Gastroesophageal sphincter (tissue), 4 donors: ENCODE results near the gene SLC16A9. TPM values are rescaled to one million over a fixed set of nuclear protein-coding genes. Genes with fewer than 3 reads are reported as not detected.

Experiments
- ATAC-seq: fragments of 150-250 bp; one replicate; pipeline ENCODE4 v1.9.1; 2016; ENCODE audit warnings: mild to moderate bottlenecking, moderate library complexity
- H3K27ac ChIP-seq, 4 donors: fragments of 200-600 bp; sonication (generic) in 3 of 4; 1 replicate in 3 of 4; 2 replicates in 1 of 4; pipeline ENCODE4 v1.5.1; 2016 to 2019
- H3K27me3 ChIP-seq: fragments of 200-600 bp; sonication (generic); one replicate; pipeline ENCODE4 v1.5.1; 2019
- H3K36me3 ChIP-seq, 2 donors: fragments of 200-600 bp; sonication (generic); one replicate each; pipeline ENCODE4 v1.5.1; 2019; ENCODE audit warnings: control low read depth in 1 of 2
- H3K4me1 ChIP-seq, 3 donors: fragments of 200-600 bp; sonication (generic); 1 replicate in 2 of 3; 2 replicates in 1 of 3; pipeline ENCODE4 v1.5.1; 2016 to 2019; ENCODE audit warnings: control low read depth in 2 of 3
- H3K4me3 ChIP-seq, 2 donors: fragments of 200-600 bp; sonication (generic); one replicate each; pipeline ENCODE4 v1.5.1; 2019; ENCODE audit warnings: mild to moderate bottlenecking in 1 of 2, moderate library complexity in 1 of 2
- H3K9me3 ChIP-seq, 3 donors: fragments of 200-600 bp; sonication (generic); one replicate each; pipeline ENCODE4 v1.5.1; 2017 to 2019; ENCODE audit warnings: control low read depth in 2 of 3
- EP300 ChIP-seq: sonication (generic); formaldehyde crosslinking; IDR thresholded peaks from one replicate; pipeline ENCODE4 v1.6.1; 2017; ENCODE audit warnings: antibody characterized with exemption, mild to moderate bottlenecking
- POLR2A ChIP-seq, 2 donors: fragments of 450-650 bp; IDR thresholded peaks; one replicate each; pipeline ENCODE4 v1.6.1; 2017; ENCODE audit warnings: antibody characterized with exemption in 2 of 2, mild to moderate bottlenecking in 2 of 2, moderate library complexity in 1 of 2
- POLR2AphosphoS5 ChIP-seq: sonication (generic); formaldehyde crosslinking; IDR thresholded peaks from one replicate; pipeline ENCODE4 v1.6.1; 2017; ENCODE audit warnings: antibody characterized with exemption
- WGBS, 2 donors: methylation state at CpG; one replicate each; pipeline ENCODE4 v1.1.5; 2018; ENCODE audit warnings: low coverage in 1 of 2; 5-methylcytosine and 5-hydroxymethylcytosine counted together
- total RNA-seq, 4 donors: library from RNA; depleted of rRNA; stranded (reverse); fragments of >200 nt; gene quantifications; one replicate each; pipeline ENCODE4 v1.1.0, GENCODE V29; 2016
- TF ChIP-seq, protein P1 (sequence below), 4 experiments: fragments of 200-600 bp in 2 of 4; fragments of 450-650 bp in 2 of 4; sonication (generic) in 1 of 4; IDR thresholded peaks; one replicate each; pipeline ENCODE4 v1.5.1; 2017 to 2019; ENCODE audit warnings: antibody characterized with exemption in 4 of 4, mild to moderate bottlenecking in 2 of 4, moderate library complexity in 2 of 4

The SLC16A9 gene
- total RNA-seq, 4 donors from 2014 or later: 0.54 to 2.2 (median 1.2) TPM

DNA sequence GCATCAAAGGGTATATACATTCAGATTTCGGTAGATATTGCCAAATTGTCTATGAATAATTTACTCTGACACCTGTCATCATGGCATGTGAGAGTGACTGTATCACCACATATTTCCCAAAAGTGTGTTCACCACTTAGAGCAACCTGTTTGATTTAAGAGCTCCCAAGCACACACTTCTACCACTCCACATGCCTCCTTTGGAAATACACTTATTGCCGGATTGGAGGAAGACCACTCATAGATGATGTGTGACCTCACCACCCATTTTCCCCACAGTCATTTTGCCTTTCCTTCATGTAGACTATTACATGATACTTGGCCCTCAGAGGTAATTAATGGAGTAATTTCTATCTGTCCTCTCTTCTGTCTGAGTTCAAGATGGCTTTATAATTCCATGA, 75.5 kb downstream of the SLC16A9 start:
- Histone ChIP-seq H3K36me3 (no peaks in the 10 kb centered on the region), H3K4me3 (no peak overlapping the region), H3K27me3 (no peaks in the 10 kb centered on the region), H3K4me1 (no peaks in the 10 kb centered on the region), H3K27ac (no peak overlapping the region), H3K9me3 (no peaks in the 10 kb centered on the region)
- no peak for ATAC-seq
- 87 to 92% methylated on average over 2 of the region's 2 CpGs for WGBS, 2 donors
- TF ChIP-seq, protein P1, sequence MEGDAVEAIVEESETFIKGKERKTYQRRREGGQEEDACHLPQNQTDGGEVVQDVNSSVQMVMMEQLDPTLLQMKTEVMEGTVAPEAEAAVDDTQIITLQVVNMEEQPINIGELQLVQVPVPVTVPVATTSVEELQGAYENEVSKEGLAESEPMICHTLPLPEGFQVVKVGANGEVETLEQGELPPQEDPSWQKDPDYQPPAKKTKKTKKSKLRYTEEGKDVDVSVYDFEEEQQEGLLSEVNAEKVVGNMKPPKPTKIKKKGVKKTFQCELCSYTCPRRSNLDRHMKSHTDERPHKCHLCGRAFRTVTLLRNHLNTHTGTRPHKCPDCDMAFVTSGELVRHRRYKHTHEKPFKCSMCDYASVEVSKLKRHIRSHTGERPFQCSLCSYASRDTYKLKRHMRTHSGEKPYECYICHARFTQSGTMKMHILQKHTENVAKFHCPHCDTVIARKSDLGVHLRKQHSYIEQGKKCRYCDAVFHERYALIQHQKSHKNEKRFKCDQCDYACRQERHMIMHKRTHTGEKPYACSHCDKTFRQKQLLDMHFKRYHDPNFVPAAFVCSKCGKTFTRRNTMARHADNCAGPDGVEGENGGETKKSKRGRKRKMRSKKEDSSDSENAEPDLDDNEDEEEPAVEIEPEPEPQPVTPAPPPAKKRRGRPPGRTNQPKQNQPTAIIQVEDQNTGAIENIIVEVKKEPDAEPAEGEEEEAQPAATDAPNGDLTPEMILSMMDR (IDR thresholded peaks at IDR 0.05): no peak
- TF ChIP-seq POLR2AphosphoS5: no peak
- TF ChIP-seq POLR2A (IDR thresholded peaks at IDR 0.05): no peak
- no peak for TF ChIP-seq EP300

- Histone ChIP-seq H3K27me3 (no peaks in the 10 kb centered on the region), H3K36me3 (no peaks in the 10 kb centered on the region), H3K4me1 (no peaks in the 10 kb centered on the region), H3K9me3 (no peaks in the 10 kb centered on the region), H3K27ac (no peak overlapping the region), H3K4me3 (no peak overlapping the region)
- TF ChIP-seq POLR2A (IDR thresholded peaks at IDR 0.05) (no peak), EP300 (no peak)
- TF ChIP-seq, protein P1 (IDR thresholded peaks at IDR 0.05): no peak
- WGBS, 2 donors: 63 to 100% methylated on average over 2 of the region's 2 CpGs
- ATAC-seq: no peak
Observed at GRCh38 chr10:59633063-59633462, 76.6 kb downstream of the SLC16A9 start.

DNA sequence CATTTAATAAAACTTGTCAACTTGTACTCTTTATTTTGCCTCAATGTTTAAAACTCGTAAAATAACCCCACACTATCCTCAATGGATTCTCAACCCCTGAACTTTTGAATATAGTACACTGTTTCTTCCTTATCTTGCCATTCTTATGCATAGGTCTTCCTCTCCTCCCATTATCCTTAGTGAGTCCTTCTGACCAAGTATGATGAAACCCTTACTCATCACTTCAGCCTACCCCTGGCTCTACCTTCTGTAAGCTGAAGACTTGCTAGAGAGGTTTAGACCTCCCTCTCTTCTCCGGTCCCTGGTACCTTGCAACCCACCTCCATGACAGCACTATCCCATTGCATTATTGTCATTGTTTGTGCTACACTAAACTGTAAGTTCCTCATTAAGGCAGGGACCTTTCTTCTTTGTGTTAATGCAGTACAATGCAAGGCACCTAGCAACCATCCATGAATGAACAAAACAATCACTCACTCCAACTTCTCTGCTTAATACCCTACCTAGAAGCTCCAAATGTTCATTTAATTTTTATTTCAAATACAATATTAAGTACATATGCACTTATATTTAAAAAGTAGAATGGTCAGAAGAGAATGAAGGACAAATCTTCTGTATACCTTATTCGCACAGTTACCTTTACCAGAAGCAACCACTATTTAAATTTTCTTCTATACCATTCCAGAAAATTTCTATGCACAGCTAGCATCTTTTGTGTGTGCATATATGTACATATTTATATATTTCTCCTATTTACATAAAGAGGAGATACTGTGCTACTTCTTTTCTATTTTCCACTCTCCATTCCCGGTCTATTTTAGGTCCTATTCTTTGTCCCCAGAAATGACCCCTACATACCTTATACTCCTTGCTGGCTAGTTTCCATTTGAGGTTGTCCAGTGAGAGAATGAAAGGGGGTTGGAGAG, 77.5 kb downstream of the SLC16A9 start:
- Histone ChIP-seq H3K27ac (no peak overlapping the region), H3K36me3 (no peaks in the 10 kb centered on the region), H3K4me3 (no peak overlapping the region), H3K9me3 (no peaks in the 10 kb centered on the region), H3K4me1 (no peaks in the 10 kb centered on the region), H3K27me3 (no peaks in the 10 kb centered on the region)
- 87 to 96% methylated on average over 3 to 4 of the region's 4 CpGs for WGBS, 2 donors
- TF ChIP-seq EP300 (no peak), POLR2AphosphoS5 (no peak), POLR2A (IDR thresholded peaks at IDR 0.05) (no peak)
- TF ChIP-seq, protein P1 (IDR thresholded peaks at IDR 0.05): no peak
- no peak for ATAC-seq

DNA sequence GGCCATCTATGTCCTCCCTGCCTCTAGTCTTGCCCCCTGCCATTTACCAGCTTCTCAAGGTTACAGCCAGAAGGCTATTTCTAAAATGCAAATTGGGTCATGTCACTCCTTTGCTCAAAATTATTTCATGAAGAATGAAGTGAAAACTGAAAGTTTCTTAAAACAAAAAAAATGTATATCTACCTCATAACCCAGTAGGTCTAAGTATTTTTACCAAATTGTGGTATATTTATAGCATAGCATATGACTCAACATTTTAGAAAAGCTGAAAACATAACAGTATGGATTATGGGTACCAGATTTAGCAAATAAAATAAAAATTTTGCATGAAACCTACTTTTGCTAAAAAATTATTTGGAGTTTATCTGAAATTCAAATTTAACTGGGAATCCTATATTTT, 78.4 kb downstream of the SLC16A9 start:
- no peak overlapping the region for H3K27ac ChIP-seq
- no peak overlapping the region for H3K4me3 ChIP-seq
- TF ChIP-seq POLR2AphosphoS5: no peak
- H3K4me1 ChIP-seq: peaks cover 0 to 2% (median 0%) of the 10 kb centered on the region in 3 donors
- no peaks in the 10 kb centered on the region for H3K36me3 ChIP-seq
- no peak for ATAC-seq
- no peaks in the 10 kb centered on the region for H3K27me3 ChIP-seq
- no peaks in the 10 kb centered on the region for H3K9me3 ChIP-seq

DNA sequence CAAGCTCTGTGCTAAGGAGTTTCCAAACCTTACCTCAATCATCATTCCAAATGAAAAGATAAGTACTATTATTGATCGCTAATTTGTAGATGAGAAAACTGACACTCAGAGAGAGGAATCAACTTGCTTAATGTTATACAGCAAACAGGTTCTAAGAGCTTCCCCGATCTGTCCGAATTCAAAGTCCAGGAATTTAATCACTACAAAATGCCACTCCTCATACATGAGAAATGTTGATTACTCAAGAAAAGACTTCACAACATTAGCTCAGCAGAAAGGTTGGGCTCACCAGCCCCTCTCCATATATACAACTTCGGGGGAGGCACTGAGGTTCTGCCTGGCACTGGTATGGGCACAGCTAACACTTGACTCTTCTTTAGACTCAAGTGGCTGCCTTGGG, 80.7 kb downstream of the SLC16A9 start:
- no peaks in the 10 kb centered on the region for H3K27me3 ChIP-seq
- ATAC-seq: no peak
- WGBS, 2 donors: 93 to 100% methylated on average over 1 to 4 of the region's 4 CpGs
- H3K4me3 ChIP-seq: no peak overlapping the region
- peaks cover 0 to 10% (median 0%) of the 10 kb centered on the region in 3 donors for H3K4me1 ChIP-seq
- H3K9me3 ChIP-seq: no peaks in the 10 kb centered on the region
- no peak for TF ChIP-seq POLR2A (IDR thresholded peaks at IDR 0.05)
- TF ChIP-seq POLR2AphosphoS5: no peak
- TF ChIP-seq, protein P1 (IDR thresholded peaks at IDR 0.05): no peak
- TF ChIP-seq EP300: no peak
- H3K27ac ChIP-seq: no peak overlapping the region
- H3K36me3 ChIP-seq: no peaks in the 10 kb centered on the region
